ENCODE data around the gene CHTF18. TPM values are rescaled to one million over a fixed set of nuclear protein-coding genes. Genes with fewer than 3 reads are reported as not detected.

CHTF18 gene
- polyA plus RNA-seq, 3 donors = 0.57 to 13.8 (median 2.2) TPM

- H3K9me3 Mint-ChIP-seq = peaks cover 12 to 30% (median 20%) of the 10 kb centered on the region in 7 donors
- Histone ChIP-seq H3K9me3 (replicated peaks in 1 of 2; ENCODE audit: control insufficient read depth in 1 of 2, insufficient read depth in 1 of 2, low read length in 2 of 2) (peaks cover 11 to 16% of the 10 kb centered on the region in 2 donors), H3K79me2 (ENCODE audit: insufficient read depth, low read length) (no peaks in the 10 kb centered on the region), H4K20me1 (ENCODE audit: insufficient read depth, low read length) (no peaks in the 10 kb centered on the region), H3K27me3 (ENCODE audit: control insufficient read depth in 2 of 2, insufficient read depth in 2 of 2, low read length in 2 of 2) (no peaks in the 10 kb centered on the region), H3K9ac (ENCODE audit: insufficient read depth, low read length, poor library complexity, severe bottlenecking) (no peak overlapping the region), H3K4me3 (replicated peaks in 1 of 3; ENCODE audit: low read depth in 2 of 3, low read length in 3 of 3) (no peak overlapping the region), H2AFZ (ENCODE audit: insufficient read depth, low read depth, low read length, poor library complexity, severe bottlenecking) (no peak overlapping the region), H3K36me3 (replicated peaks in 1 of 2; ENCODE audit: control insufficient read depth in 1 of 2, insufficient read depth in 2 of 2, low read length in 2 of 2) (no peaks in the 10 kb centered on the region), H3K4me2 (replicated peaks; ENCODE audit: extremely low read depth, low read length, poor library complexity, severe bottlenecking) (no peak overlapping the region), H3K4me1 (ENCODE audit: control insufficient read depth in 1 of 2, insufficient read depth in 2 of 2, low read length in 2 of 2) (no peaks in the 10 kb centered on the region), H3K27ac (ENCODE audit: low read depth in 1 of 2, low read length in 2 of 2) (no peak overlapping the region)
- no peak for DNase-seq
- TF ChIP-seq, protein P1, sequence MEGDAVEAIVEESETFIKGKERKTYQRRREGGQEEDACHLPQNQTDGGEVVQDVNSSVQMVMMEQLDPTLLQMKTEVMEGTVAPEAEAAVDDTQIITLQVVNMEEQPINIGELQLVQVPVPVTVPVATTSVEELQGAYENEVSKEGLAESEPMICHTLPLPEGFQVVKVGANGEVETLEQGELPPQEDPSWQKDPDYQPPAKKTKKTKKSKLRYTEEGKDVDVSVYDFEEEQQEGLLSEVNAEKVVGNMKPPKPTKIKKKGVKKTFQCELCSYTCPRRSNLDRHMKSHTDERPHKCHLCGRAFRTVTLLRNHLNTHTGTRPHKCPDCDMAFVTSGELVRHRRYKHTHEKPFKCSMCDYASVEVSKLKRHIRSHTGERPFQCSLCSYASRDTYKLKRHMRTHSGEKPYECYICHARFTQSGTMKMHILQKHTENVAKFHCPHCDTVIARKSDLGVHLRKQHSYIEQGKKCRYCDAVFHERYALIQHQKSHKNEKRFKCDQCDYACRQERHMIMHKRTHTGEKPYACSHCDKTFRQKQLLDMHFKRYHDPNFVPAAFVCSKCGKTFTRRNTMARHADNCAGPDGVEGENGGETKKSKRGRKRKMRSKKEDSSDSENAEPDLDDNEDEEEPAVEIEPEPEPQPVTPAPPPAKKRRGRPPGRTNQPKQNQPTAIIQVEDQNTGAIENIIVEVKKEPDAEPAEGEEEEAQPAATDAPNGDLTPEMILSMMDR (IDR thresholded peaks at IDR 0.05) = no peak
- H3K27ac Mint-ChIP-seq = no peak overlapping the region
- WGBS (ENCODE audit: insufficient coverage) = 84% methylated on average over 18 of the region's 19 CpGs
- no peaks in the 10 kb centered on the region for H3K36me3 Mint-ChIP-seq
- no peak overlapping the region for H3K4me3 Mint-ChIP-seq
- H3K4me1 Mint-ChIP-seq = no peaks in the 10 kb centered on the region
- intact Hi-C loops (cut with micrococcal nuclease) = no loop called here
- peaks cover 0 to 9% (median 0%) of the 10 kb centered on the region in 3 donors for H3K27me3 Mint-ChIP-seq (ENCODE audit: low read depth in 3 of 3)
Measured at GRCh38 chr16:842061-842476, 53.6 kb downstream of the CHTF18 start.

DNA sequence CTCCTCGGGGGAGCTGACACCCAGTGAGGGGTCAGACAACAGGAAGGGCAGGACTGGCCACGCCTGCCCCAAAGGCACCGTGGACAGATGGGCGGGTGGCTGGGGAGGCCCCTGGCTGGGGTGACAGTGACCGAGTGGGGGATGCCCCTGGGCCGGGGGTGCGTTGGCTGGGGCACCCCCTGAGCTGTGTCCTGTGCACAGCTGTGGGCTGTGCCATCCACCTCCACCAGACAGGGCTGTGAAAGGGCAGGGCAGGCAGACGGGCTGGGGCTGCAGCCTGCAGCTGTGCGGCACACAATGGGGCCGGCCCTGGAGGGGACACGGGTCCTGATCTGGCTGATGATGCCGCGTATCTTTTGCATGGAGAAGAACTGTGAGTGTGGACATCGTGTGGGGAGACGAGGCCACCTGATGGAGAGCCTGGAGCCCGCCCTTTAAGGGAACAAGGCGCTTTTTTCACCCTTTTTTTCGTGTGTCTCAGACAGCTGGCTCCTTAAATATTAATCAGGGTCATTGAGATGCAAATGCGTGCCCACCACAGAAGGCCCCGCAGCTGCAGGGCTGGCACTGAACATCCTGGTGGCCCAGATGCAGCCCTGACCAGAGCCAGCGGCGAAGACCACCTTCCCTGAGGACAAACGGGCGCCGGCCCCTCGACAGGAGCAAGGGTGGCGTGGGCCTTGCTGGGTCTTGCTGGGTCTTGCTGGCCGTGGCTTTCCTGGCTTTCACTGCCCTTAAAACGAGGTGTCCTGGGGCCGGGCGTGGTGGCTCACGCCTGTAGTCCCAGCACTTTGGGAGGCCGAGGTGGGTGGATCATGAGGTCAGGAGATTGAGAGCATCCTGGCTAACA is 54.5 kb downstream of the CHTF18 start:
- Histone ChIP-seq H3K4me1 (ENCODE audit: control insufficient read depth in 1 of 2, insufficient read depth in 2 of 2, low read length in 2 of 2) (no peaks in the 10 kb centered on the region), H4K20me1 (ENCODE audit: insufficient read depth, low read length) (no peaks in the 10 kb centered on the region), H3K79me2 (ENCODE audit: insufficient read depth, low read length) (no peaks in the 10 kb centered on the region), H3K36me3 (replicated peaks in 1 of 2; ENCODE audit: control insufficient read depth in 1 of 2, insufficient read depth in 2 of 2, low read length in 2 of 2) (no peaks in the 10 kb centered on the region), H3K4me2 (replicated peaks; ENCODE audit: extremely low read depth, low read length, poor library complexity, severe bottlenecking) (no peak overlapping the region), H3K9me3 (replicated peaks in 1 of 2; ENCODE audit: control insufficient read depth in 1 of 2, insufficient read depth in 1 of 2, low read length in 2 of 2) (peaks cover 17% of the 10 kb centered on the region in 2 donors), H3K27me3 (ENCODE audit: control insufficient read depth in 2 of 2, insufficient read depth in 2 of 2, low read length in 2 of 2) (no peaks in the 10 kb centered on the region), H3K4me3 (replicated peaks in 1 of 3; ENCODE audit: low read depth in 2 of 3, low read length in 3 of 3) (no peak overlapping the region), H3K27ac (ENCODE audit: low read depth in 1 of 2, low read length in 2 of 2) (no peak overlapping the region), H3K9ac (ENCODE audit: insufficient read depth, low read length, poor library complexity, severe bottlenecking) (no peak overlapping the region), H2AFZ (ENCODE audit: insufficient read depth, low read depth, low read length, poor library complexity, severe bottlenecking) (no peak overlapping the region)
- intact Hi-C loops (cut with micrococcal nuclease) = no loop called here
- TF ChIP-seq, protein P1 (IDR thresholded peaks at IDR 0.05) = no peak
- no peak overlapping the region for H3K4me3 Mint-ChIP-seq
- no peak overlapping the region for H3K27ac Mint-ChIP-seq
- DNase-seq = no peak
- H3K4me1 Mint-ChIP-seq = no peaks in the 10 kb centered on the region
- H3K9me3 Mint-ChIP-seq = peaks cover 13 to 30% (median 20%) of the 10 kb centered on the region in 7 donors
- 91% methylated on average over 29 of the region's 33 CpGs for WGBS (ENCODE audit: insufficient coverage)
- peaks cover 0 to 9% (median 1%) of the 10 kb centered on the region in 3 donors for H3K27me3 Mint-ChIP-seq (ENCODE audit: low read depth in 3 of 3)
- H3K36me3 Mint-ChIP-seq = no peaks in the 10 kb centered on the region
